GM12878 (cell line): ENCODE results near the gene SLC44A3. TPM values are rescaled to one million over a fixed set of nuclear protein-coding genes. Genes with fewer than 3 reads are reported as not detected.

Source experiments
- ATAC-seq: fragments of 200-7000 bp; cut with Tn5 transposase; 3 replicates; pipeline ENCODE4 v1.9.1; 2020; ENCODE audit warnings: mild to moderate bottlenecking, moderate library complexity
- BruUV-seq: library from RNA; stranded (reverse); fragments of 400-500 nt; replicated peaks from 2 replicates; lab custom pipeline; 2021; lab: Mats Ljungman, UMichigan
- CTCF ChIA-PET: fragments of 300-600 bp; sonication (Branson Sonifier 250); formaldehyde crosslinking; extraction: SDS; loops from one replicate; lab custom pipeline; 2021; ENCODE audit warnings: inconsistent platforms; lab: Yijun Ruan, JAX
- POLR2A ChIA-PET: fragments of 350-600 bp; formaldehyde crosslinking; extraction: SDS; loops from one replicate; lab custom pipeline; 2021; ENCODE audit warnings: inconsistent platforms; lab: Charles Lee
- RAD21 ChIA-PET: fragments of 300-600 bp; sonication (Branson Sonifier 250); formaldehyde crosslinking; loops from one replicate; lab custom pipeline; 2023; ENCODE audit warnings: antibody characterized with exemption; ENCODE audit not compliant: unreplicated experiment; lab: Charles Lee
- SMC1A ChIA-PET: fragments of 300-600 bp; sonication (Branson Sonifier 250); formaldehyde crosslinking; loops from one replicate; lab custom pipeline; 2023; ENCODE audit not compliant: unreplicated experiment, uncharacterized antibody; lab: Charles Lee
- DNase-seq: peaks from one replicate; pipeline ENCODE4 v3.0.0-alpha.2; 2011; ENCODE audit warnings: low read depth, low spot score
- FAIRE-seq: peaks from 3 replicates; lab custom pipeline; 2011; peaks lifted over from hg19 to GRCh38; lab: Jason Lieb, UNC
- H2AFZ ChIP-seq: 2 replicates; pipeline ENCODE4 v1.6.0; 2011; ENCODE audit warnings: low read depth, low read length, control low read depth; ENCODE audit not compliant: control insufficient read depth
- H3K27ac ChIP-seq: 2 replicates; pipeline ENCODE4 v1.5.1; 2011; ENCODE audit warnings: control low read depth; ENCODE audit not compliant: control insufficient read depth, insufficient read depth
- H3K27me3 ChIP-seq, 2 experiments: replicated peaks in 1 of 2; 2 replicates each; pipeline versions ENCODE4 v1.6.0 to v1.6.1; 2011; ENCODE audit warnings: low read length in 1 of 2; ENCODE audit not compliant: control insufficient read depth in 2 of 2, insufficient read depth in 2 of 2
- H3K36me3 ChIP-seq, 2 experiments: 2 replicates each; pipeline ENCODE4 v1.5.1; 2011; ENCODE audit warnings: low read length in 1 of 2; ENCODE audit not compliant: control insufficient read depth in 2 of 2, insufficient read depth in 2 of 2
- H3K4me1 ChIP-seq: 2 replicates; pipeline ENCODE4 v1.6.1; 2011; ENCODE audit warnings: mild to moderate bottlenecking, low read length, moderate library complexity, mixed read lengths; ENCODE audit not compliant: control insufficient read depth, insufficient read depth
- H3K4me2 ChIP-seq: 2 replicates; pipeline ENCODE4 v1.6.0; 2011; ENCODE audit warnings: control low read depth; ENCODE audit not compliant: control insufficient read depth, insufficient read depth
- H3K4me3 ChIP-seq: fragments of 200-600 bp; sonication (generic); 2 replicates; pipeline ENCODE4 v1.5.1; 2016
- H3K79me2 ChIP-seq: 2 replicates; pipeline ENCODE4 v1.6.0; 2011; ENCODE audit warnings: low read length; ENCODE audit not compliant: control insufficient read depth, insufficient read depth
- H3K9ac ChIP-seq: 2 replicates; pipeline ENCODE4 v1.8.0; 2011; ENCODE audit warnings: low read length, control low read depth, mixed read lengths; ENCODE audit not compliant: control insufficient read depth, insufficient read depth
- H3K9me3 ChIP-seq: replicated peaks from 3 replicates; pipeline ENCODE4 v1.5.1; 2011; ENCODE audit warnings: mild to moderate bottlenecking, low read length; ENCODE audit not compliant: control insufficient read depth, insufficient read depth
- H4K20me1 ChIP-seq: 2 replicates; pipeline ENCODE4 v1.6.0; 2011; ENCODE audit not compliant: control insufficient read depth, insufficient read depth
- ETV6 ChIP-seq, 2 experiments: fragments of 450-650 bp in 1 of 2; IDR thresholded peaks in 1 of 2; conservative IDR thresholded peaks in 1 of 2; 2 replicates each; pipeline ENCODE4 v1.6.1; 2014; ENCODE audit warnings: antibody characterized with exemption in 1 of 2, borderline replicate concordance in 1 of 2, low read depth in 1 of 2, mild to moderate bottlenecking in 1 of 2, moderate library complexity in 1 of 2
- IKZF2 ChIP-seq, 2 experiments: fragments of 450-650 bp; IDR thresholded peaks; 2 replicates each; pipeline ENCODE4 v1.6.1; 2017; ENCODE audit warnings: mild to moderate bottlenecking in 2 of 2, moderate library complexity in 2 of 2
- RB1 ChIP-seq: fragments of 450-650 bp; formaldehyde crosslinking; IDR thresholded peaks from 2 replicates; pipeline ENCODE4 v1.6.1; 2017; ENCODE audit warnings: mild to moderate bottlenecking, borderline replicate concordance
- RFX5 ChIP-seq: IDR thresholded peaks from 2 replicates; pipeline ENCODE4 v1.6.1; 2011; ENCODE audit warnings: low read depth, low read length, improper control_type of control experiment
- TCF7 ChIP-seq: IDR thresholded peaks from 2 replicates; pipeline ENCODE4 v1.6.1; 2014; ENCODE audit warnings: antibody characterized with exemption, borderline replicate concordance
- WGBS: methylation state at CpG from one replicate; pipeline ENCODE4 v1.1.6; 2016; ENCODE audit warnings: low lambda C conversion rate; ENCODE audit not compliant: insufficient replicate concordance, insufficient coverage; ENCODE audit errors: missing lambda C conversion rate; 5-methylcytosine and 5-hydroxymethylcytosine counted together
- in situ Hi-C: fragments of 300-500 bp; cut with MboI; formaldehyde crosslinking; loops from 9 replicates; pipeline ENCODE4 v1.14.3; 2018; ENCODE audit warnings: mixed read lengths
- intact Hi-C: fragments of 100-400 bp; cut with micrococcal nuclease; formaldehyde crosslinking; loops from one replicate; pipeline ENCODE4 v1.14.2; 2022; ENCODE audit not compliant: unreplicated experiment
- polyA plus RNA-seq, 11 experiments: library from polyadenylated mRNA; depleted of rRNA in 4 of 11; unstranded in 6 of 11; stranded (reverse) in 5 of 11; fragments of >200 nt; fragmentation: Nextera tagmentation in 4 of 11; fragmentation: Illumina TruSeq in 1 of 11; extraction: Ambion mirVana in 4 of 11; extraction: Trizol in 1 of 11; gene quantifications; 1 replicate in 1 of 11; 2 replicates in 10 of 11; pipeline versions ENCODE4 v1.2.1 to v1.2.3, GENCODE V29; 2011 to 2016; ENCODE audit warnings: inconsistent platforms in 2 of 11, missing spikeins in 2 of 11, low read depth in 1 of 11
- total RNA-seq, 4 experiments: library from RNA; depleted of rRNA in 3 of 4; stranded (reverse); fragments of >200 nt in 3 of 4; fragmentation: Illumina TruSeq in 1 of 4; extraction: Trizol in 1 of 4; gene quantifications; 2 replicates each; pipeline versions ENCODE4 v1.2.1 to v1.2.3, GENCODE V29; 2013 to 2021
- TF ChIP-seq, protein P1 (sequence below): IDR thresholded peaks from 2 replicates; pipeline ENCODE4 v1.6.1; 2012; ENCODE audit warnings: mild to moderate bottlenecking, low read depth, low read length
- TF ChIP-seq, protein P2 (sequence below): fragments of 450-650 bp; IDR thresholded peaks from 2 replicates; pipeline ENCODE4 v1.6.1; 2016; ENCODE audit warnings: mild to moderate bottlenecking
- TF ChIP-seq, protein P3 (sequence below): IDR thresholded peaks from 2 replicates; pipeline ENCODE4 v1.6.1; 2012; ENCODE audit warnings: low read depth, low read length, improper control_type of control experiment
- TF ChIP-seq, protein P4 (sequence below): fragments of 450-650 bp; IDR thresholded peaks from 2 replicates; pipeline ENCODE4 v1.6.1; 2017; ENCODE audit warnings: mild to moderate bottlenecking, low read depth, inconsistent platforms; ENCODE audit not compliant: poor library complexity, severe bottlenecking
- TF ChIP-seq, protein P5 (sequence below): fragments of 450-650 bp; formaldehyde crosslinking; IDR thresholded peaks from 2 replicates; pipeline ENCODE4 v1.4.0; 2022; ENCODE audit warnings: mild to moderate bottlenecking, moderate library complexity

SLC44A3 gene
- total and polyA plus RNA-seq, 10 of the 15 experiments (the other 5 are each of a cell fraction or from before 2014, with no cell fraction given): not detected

DNA sequence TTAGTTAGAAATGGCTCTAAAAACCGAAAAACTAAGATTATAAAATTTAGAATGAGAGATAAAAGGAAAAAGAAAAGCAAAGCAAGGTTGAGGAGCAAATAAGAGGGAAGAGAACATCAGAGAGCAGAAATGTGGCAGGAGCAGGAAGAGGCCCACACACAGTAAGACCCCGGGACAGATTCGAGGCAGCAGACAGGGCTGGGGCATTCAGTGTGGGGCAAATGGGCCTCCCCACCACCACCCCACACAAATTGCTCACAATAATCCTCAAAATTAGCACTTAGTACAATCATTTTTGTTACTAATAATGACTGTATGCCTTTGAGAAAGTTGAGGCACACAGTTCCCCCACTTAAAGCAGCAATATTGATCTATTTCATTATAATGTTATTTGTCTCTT is 17.1 kb upstream of the SLC44A3 start:
- 66% methylated on average over 3 of the region's 3 CpGs for WGBS
- POLR2A ChIA-PET: no interaction called here

More for the DNA sequence above, 17.1 kb upstream of the SLC44A3 start:
- no peak overlapping the region for H3K4me2 ChIP-seq
- H2AFZ ChIP-seq: no peak overlapping the region
- ChIA-PET SMC1A (interaction anchor here (0.6 to 7.0 kb wide), 7 partner anchors 12 to 327 kb away, joined by 3 to 96 read pairs (median 6); no protein-coding TSS in a partner anchor), CTCF (interaction anchor here (0.9 to 7.4 kb wide), 12 partner anchors 94 to 764 kb away, joined by 3 to 131 read pairs (median 4); no protein-coding TSS in a partner anchor), RAD21 (interaction anchor here (0.8 to 6.9 kb wide), 7 partner anchors 261 to 468 kb away, joined by 3 to 77 read pairs (median 5); no protein-coding TSS in a partner anchor)
- no peak overlapping the region for H3K27ac ChIP-seq
- H3K27me3 ChIP-seq: no peaks in the 10 kb centered on the region
- H3K9me3 ChIP-seq: no peaks in the 10 kb centered on the region
- H3K4me1 ChIP-seq: no peaks in the 10 kb centered on the region
- no peaks in the 10 kb centered on the region for H3K79me2 ChIP-seq
- no peak overlapping the region for H3K4me3 ChIP-seq
- TF ChIP-seq RB1: no peak
- no peak for TF ChIP-seq IKZF2 (IDR thresholded peaks at IDR 0.05)
- TF ChIP-seq, protein P1, sequence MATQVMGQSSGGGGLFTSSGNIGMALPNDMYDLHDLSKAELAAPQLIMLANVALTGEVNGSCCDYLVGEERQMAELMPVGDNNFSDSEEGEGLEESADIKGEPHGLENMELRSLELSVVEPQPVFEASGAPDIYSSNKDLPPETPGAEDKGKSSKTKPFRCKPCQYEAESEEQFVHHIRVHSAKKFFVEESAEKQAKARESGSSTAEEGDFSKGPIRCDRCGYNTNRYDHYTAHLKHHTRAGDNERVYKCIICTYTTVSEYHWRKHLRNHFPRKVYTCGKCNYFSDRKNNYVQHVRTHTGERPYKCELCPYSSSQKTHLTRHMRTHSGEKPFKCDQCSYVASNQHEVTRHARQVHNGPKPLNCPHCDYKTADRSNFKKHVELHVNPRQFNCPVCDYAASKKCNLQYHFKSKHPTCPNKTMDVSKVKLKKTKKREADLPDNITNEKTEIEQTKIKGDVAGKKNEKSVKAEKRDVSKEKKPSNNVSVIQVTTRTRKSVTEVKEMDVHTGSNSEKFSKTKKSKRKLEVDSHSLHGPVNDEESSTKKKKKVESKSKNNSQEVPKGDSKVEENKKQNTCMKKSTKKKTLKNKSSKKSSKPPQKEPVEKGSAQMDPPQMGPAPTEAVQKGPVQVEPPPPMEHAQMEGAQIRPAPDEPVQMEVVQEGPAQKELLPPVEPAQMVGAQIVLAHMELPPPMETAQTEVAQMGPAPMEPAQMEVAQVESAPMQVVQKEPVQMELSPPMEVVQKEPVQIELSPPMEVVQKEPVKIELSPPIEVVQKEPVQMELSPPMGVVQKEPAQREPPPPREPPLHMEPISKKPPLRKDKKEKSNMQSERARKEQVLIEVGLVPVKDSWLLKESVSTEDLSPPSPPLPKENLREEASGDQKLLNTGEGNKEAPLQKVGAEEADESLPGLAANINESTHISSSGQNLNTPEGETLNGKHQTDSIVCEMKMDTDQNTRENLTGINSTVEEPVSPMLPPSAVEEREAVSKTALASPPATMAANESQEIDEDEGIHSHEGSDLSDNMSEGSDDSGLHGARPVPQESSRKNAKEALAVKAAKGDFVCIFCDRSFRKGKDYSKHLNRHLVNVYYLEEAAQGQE: no peak
- TF ChIP-seq, protein P2, sequence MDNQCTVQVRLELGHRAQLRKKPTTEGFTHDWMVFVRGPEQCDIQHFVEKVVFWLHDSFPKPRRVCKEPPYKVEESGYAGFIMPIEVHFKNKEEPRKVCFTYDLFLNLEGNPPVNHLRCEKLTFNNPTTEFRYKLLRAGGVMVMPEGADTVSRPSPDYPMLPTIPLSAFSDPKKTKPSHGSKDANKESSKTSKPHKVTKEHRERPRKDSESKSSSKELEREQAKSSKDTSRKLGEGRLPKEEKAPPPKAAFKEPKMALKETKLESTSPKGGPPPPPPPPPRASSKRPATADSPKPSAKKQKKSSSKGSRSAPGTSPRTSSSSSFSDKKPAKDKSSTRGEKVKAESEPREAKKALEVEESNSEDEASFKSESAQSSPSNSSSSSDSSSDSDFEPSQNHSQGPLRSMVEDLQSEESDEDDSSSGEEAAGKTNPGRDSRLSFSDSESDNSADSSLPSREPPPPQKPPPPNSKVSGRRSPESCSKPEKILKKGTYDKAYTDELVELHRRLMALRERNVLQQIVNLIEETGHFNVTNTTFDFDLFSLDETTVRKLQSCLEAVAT: no peak
- TF ChIP-seq, protein P3, sequence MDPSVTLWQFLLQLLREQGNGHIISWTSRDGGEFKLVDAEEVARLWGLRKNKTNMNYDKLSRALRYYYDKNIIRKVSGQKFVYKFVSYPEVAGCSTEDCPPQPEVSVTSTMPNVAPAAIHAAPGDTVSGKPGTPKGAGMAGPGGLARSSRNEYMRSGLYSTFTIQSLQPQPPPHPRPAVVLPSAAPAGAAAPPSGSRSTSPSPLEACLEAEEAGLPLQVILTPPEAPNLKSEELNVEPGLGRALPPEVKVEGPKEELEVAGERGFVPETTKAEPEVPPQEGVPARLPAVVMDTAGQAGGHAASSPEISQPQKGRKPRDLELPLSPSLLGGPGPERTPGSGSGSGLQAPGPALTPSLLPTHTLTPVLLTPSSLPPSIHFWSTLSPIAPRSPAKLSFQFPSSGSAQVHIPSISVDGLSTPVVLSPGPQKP: no peak
- TF ChIP-seq, protein P4, sequence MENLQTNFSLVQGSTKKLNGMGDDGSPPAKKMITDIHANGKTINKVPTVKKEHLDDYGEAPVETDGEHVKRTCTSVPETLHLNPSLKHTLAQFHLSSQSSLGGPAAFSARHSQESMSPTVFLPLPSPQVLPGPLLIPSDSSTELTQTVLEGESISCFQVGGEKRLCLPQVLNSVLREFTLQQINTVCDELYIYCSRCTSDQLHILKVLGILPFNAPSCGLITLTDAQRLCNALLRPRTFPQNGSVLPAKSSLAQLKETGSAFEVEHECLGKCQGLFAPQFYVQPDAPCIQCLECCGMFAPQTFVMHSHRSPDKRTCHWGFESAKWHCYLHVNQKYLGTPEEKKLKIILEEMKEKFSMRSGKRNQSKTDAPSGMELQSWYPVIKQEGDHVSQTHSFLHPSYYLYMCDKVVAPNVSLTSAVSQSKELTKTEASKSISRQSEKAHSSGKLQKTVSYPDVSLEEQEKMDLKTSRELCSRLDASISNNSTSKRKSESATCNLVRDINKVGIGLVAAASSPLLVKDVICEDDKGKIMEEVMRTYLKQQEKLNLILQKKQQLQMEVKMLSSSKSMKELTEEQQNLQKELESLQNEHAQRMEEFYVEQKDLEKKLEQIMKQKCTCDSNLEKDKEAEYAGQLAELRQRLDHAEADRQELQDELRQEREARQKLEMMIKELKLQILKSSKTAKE: no peak
- TF ChIP-seq RFX5: no peak
- TF ChIP-seq TCF7: no peak
- TF ChIP-seq, protein P5, sequence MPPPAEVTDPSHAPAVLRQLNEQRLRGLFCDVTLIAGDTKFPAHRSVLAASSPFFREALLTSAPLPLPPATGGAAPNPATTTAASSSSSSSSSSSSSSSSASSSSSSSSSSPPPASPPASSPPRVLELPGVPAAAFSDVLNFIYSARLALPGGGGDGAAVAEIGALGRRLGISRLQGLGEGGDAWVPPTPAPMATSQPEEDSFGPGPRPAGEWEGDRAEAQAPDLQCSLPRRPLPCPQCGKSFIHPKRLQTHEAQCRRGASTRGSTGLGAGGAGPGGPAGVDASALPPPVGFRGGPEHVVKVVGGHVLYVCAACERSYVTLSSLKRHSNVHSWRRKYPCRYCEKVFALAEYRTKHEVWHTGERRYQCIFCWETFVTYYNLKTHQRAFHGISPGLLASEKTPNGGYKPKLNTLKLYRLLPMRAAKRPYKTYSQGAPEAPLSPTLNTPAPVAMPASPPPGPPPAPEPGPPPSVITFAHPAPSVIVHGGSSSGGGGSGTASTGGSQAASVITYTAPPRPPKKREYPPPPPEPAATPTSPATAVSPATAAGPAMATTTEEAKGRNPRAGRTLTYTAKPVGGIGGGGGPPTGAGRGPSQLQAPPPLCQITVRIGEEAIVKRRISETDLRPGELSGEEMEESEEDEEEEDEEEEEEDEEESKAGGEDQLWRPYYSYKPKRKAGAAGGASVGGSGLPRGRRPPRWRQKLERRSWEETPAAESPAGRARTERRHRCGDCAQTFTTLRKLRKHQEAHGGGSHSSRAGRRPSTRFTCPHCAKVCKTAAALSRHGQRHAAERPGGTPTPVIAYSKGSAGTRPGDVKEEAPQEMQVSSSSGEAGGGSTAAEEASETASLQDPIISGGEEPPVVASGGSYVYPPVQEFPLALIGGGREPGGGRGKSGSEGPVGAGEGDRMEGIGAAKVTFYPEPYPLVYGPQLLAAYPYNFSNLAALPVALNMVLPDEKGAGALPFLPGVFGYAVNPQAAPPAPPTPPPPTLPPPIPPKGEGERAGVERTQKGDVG (CRISPR knock-in tag): no peak
- TF ChIP-seq ETV6 (conservative IDR thresholded peaks at IDR 0.05 in 1 of 2, IDR thresholded peaks at IDR 0.05 in 1 of 2; ENCODE audit: borderline replicate concordance in 1 of 2, low read depth in 1 of 2): no peak
- ATAC-seq: no peak
- no peak overlapping the region for H3K9ac ChIP-seq
- intact Hi-C loops: loop anchor here (2.0 to 10.0 kb wide), 2 partner anchors 288 to 468 kb away; no protein-coding TSS in a partner anchor
- H4K20me1 ChIP-seq: no peaks in the 10 kb centered on the region
- in situ Hi-C loops: loop anchor here (5.0 to 10.0 kb wide), 2 partner anchors 326 to 738 kb away; no protein-coding TSS in a partner anchor
- FAIRE-seq: no peak
- no TSS peak for BruUV-seq
- no peak for DNase-seq
- H3K36me3 ChIP-seq: no peaks in the 10 kb centered on the region
